ENCODE data around the gene MAML3.

MAML3 gene

GRCh38 chr4:139863531-139863930 is 290.5 kb downstream of the MAML3 start:
- TF ChIP-seq, protein P1, sequence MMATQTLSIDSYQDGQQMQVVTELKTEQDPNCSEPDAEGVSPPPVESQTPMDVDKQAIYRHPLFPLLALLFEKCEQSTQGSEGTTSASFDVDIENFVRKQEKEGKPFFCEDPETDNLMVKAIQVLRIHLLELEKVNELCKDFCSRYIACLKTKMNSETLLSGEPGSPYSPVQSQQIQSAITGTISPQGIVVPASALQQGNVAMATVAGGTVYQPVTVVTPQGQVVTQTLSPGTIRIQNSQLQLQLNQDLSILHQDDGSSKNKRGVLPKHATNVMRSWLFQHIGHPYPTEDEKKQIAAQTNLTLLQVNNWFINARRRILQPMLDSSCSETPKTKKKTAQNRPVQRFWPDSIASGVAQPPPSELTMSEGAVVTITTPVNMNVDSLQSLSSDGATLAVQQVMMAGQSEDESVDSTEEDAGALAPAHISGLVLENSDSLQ (IDR thresholded peaks at IDR 0.05) = no peak
- TF ChIP-seq FOXK2 (IDR thresholded peaks at IDR 0.05) (no peak), ZNF384 (IDR thresholded peaks at IDR 0.05) (no peak), L3MBTL2 (conservative IDR thresholded peaks at IDR 0.05) (no peak), SUZ12 (IDR thresholded peaks at IDR 0.05) (no peak), TARDBP (IDR thresholded peaks at IDR 0.05) (no peak), ELF4 (IDR thresholded peaks at IDR 0.05) (no peak), LEF1 (IDR thresholded peaks at IDR 0.05; ENCODE audit: borderline replicate concordance) (no peak), BHLHE40 (IDR thresholded peaks at IDR 0.05; ENCODE audit: borderline replicate concordance) (no peak), CTBP1 (IDR thresholded peaks at IDR 0.05; ENCODE audit: borderline replicate concordance) (no peak), HDGF (IDR thresholded peaks at IDR 0.05; ENCODE audit: borderline replicate concordance) (no peak), SP1 (IDR thresholded peaks at IDR 0.05) (no peak), FOXM1 (IDR thresholded peaks at IDR 0.05; ENCODE audit: borderline replicate concordance) (no peak), NFRKB (IDR thresholded peaks at IDR 0.05) (no peak), ARNT (IDR thresholded peaks at IDR 0.05) (no peak), FOXA1 (IDR thresholded peaks at IDR 0.05) (no peak)
- ChIA-PET POLR2A (no interaction called here), CTCF (no interaction called here)
- DNase-seq (ENCODE audit: extremely low spot score) = no peak

DNA sequence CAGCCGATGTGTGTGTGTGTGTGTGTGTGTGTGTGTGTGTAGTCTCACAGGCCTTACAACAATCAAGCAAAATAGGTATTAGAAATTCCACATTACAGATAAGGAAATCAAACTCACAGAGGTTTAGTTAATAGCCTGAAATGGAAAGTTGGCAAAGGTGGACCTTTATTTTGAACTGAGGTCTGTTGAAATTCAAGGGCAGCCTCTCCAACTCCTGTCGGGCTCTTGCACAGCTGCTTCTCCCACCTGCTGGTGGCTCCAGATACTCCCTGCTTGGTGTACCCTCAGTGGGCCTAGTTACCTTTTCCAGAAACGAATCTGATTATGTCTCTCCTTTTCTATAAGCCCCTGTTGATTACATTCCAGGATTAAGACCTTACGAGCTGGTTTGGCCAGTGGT is 292.5 kb downstream of the MAML3 start:
- ChIA-PET CTCF (interaction anchor here (0.7 kb wide), 1 partner anchor 34 kb away, joined by 3 read pairs; no protein-coding TSS in a partner anchor), POLR2A (no interaction called here)
- TF ChIP-seq SUZ12 (IDR thresholded peaks at IDR 0.05) = no peak
- TF ChIP-seq, protein P1 (IDR thresholded peaks at IDR 0.05) = no peak
- TF ChIP-seq L3MBTL2 (conservative IDR thresholded peaks at IDR 0.05) = no peak
- no peak for TF ChIP-seq ZNF384 (IDR thresholded peaks at IDR 0.05)
- no peak for TF ChIP-seq FOXK2 (IDR thresholded peaks at IDR 0.05)
- DNase-seq (ENCODE audit: extremely low spot score) = no peak

DNA sequence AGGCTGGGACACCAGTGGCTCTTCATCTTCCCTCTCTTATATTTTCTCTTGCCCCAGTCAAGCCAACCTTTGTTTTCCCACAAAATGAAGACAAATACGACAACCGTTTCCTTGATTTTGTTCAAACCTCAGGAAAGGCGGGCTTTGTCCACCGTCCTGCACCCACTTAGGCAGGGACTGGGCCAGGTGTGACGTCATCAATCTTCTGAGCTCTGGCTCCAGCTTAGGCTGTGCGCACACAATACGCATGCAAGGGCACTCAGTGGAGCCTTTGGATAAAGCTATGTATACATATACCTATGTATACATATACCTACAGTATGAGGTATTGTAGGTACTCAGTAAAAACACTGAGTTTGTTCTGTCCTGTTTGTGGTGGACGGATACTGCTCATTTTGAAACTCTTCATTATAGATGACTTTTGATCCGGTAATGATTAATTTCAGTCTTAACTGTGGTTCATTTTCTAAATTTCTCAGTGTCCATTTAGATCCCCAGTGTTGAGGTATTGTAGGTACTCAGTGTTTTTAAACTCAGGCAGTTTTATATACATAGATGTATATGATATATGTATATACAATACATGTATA is 293.5 kb downstream of the MAML3 start:
- CTCF ChIA-PET = no interaction called here
- no peak for DNase-seq (ENCODE audit: extremely low spot score)
- POLR2A ChIA-PET = no interaction called here
- TF ChIP-seq ARNT (IDR thresholded peaks at IDR 0.05) (no peak), BHLHE40 (IDR thresholded peaks at IDR 0.05; ENCODE audit: borderline replicate concordance) (no peak), TARDBP (IDR thresholded peaks at IDR 0.05) (no peak), CTBP1 (IDR thresholded peaks at IDR 0.05; ENCODE audit: borderline replicate concordance) (no peak)

DNA sequence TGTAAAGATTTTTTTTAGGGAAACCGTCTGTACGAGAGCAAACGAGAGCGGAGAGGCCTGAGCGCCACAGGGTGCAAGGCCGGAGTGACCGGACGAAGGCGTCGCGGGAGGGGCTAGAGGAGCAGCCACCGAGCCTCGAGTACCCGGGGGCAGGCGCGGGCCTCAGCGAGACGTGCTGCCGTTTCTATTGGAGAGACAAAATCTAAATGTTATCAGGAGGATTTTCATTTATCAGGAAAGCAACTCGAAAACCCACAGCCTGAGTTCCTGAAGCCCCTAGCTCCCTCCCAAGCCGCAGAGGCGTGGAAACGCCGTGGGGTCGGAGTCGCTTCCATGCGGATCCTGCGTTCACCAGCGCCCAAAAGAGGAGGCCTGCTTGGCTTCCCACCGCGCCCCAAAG is 294.1 kb downstream of the MAML3 start:
- ChIA-PET POLR2A (no interaction called here), CTCF (no interaction called here)
- DNase-seq (ENCODE audit: extremely low spot score) = no peak
- TF ChIP-seq SUZ12 (IDR thresholded peaks at IDR 0.05) = no peak
- TF ChIP-seq ARNT (IDR thresholded peaks at IDR 0.05) = no peak
- TF ChIP-seq TARDBP (IDR thresholded peaks at IDR 0.05) = no peak
- TF ChIP-seq CTBP1 (IDR thresholded peaks at IDR 0.05; ENCODE audit: borderline replicate concordance) = no peak
- TF ChIP-seq L3MBTL2 (conservative IDR thresholded peaks at IDR 0.05) = no peak

DNA sequence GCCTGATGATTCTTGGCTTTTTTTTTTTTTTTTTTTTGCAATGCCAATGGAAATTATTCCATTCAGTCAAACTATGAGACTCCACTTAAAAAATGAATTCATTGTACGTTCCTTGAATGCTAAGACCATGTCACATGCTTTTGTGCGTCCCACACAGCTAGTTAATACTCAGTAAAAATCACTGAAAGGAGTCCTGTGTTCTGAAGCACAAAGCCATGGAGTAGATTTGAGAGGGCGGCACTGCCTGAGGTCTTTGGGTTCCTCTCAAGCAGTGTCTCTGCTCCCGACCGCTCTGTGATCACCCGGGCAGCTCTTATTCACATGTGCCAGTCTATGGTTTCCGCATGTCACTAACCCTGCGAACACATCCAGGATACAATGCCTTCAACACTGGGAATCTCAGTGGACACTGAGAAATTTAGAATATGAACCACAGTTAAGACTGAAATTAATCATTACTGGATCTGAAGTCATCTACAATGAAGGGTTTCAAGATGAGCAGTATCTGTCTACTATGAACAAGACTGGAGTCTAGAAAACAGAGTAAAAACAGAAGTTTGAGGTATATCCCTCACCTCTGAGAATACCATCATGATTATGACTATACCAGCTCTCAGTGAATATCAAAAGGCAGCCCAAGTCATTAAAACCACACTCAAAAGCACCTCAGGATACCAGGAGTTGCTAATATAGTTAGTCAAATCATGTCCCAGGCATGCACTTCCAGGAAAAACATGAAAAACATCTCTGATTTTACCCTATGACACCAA is 295.4 kb downstream of the MAML3 start:
- DNase-seq (ENCODE audit: extremely low spot score) = no peak
- no peak for TF ChIP-seq SP1 (IDR thresholded peaks at IDR 0.05)
- TF ChIP-seq ELF4 (IDR thresholded peaks at IDR 0.05) = no peak
- no peak for TF ChIP-seq ARNT (IDR thresholded peaks at IDR 0.05)
- TF ChIP-seq NFRKB (IDR thresholded peaks at IDR 0.05) = no peak
- TF ChIP-seq FOXA1 (IDR thresholded peaks at IDR 0.05) = no peak
- no peak for TF ChIP-seq SUZ12 (IDR thresholded peaks at IDR 0.05)
- no peak for TF ChIP-seq BHLHE40 (IDR thresholded peaks at IDR 0.05; ENCODE audit: borderline replicate concordance)
- TF ChIP-seq LEF1 (IDR thresholded peaks at IDR 0.05; ENCODE audit: borderline replicate concordance) = no peak
- no peak for TF ChIP-seq FOXK2 (IDR thresholded peaks at IDR 0.05)
- TF ChIP-seq CTBP1 (IDR thresholded peaks at IDR 0.05; ENCODE audit: borderline replicate concordance) = no peak
- TF ChIP-seq L3MBTL2 (conservative IDR thresholded peaks at IDR 0.05) = no peak
- TF ChIP-seq FOXM1 (IDR thresholded peaks at IDR 0.05; ENCODE audit: borderline replicate concordance) = no peak
- TF ChIP-seq ZNF384 (IDR thresholded peaks at IDR 0.05) = no peak
- TF ChIP-seq HDGF (IDR thresholded peaks at IDR 0.05; ENCODE audit: borderline replicate concordance) = no peak
- TF ChIP-seq TARDBP (IDR thresholded peaks at IDR 0.05) = no peak
- TF ChIP-seq, protein P1 (IDR thresholded peaks at IDR 0.05) = no peak
- POLR2A ChIA-PET = no interaction called here
- CTCF ChIA-PET = no interaction called here

- TF ChIP-seq FOXM1 (IDR thresholded peaks at IDR 0.05; ENCODE audit: borderline replicate concordance) (no peak), TARDBP (IDR thresholded peaks at IDR 0.05) (no peak), L3MBTL2 (conservative IDR thresholded peaks at IDR 0.05) (no peak), ELF4 (IDR thresholded peaks at IDR 0.05) (no peak), ZNF384 (IDR thresholded peaks at IDR 0.05) (no peak), BHLHE40 (IDR thresholded peaks at IDR 0.05; ENCODE audit: borderline replicate concordance) (no peak), HDGF (IDR thresholded peaks at IDR 0.05; ENCODE audit: borderline replicate concordance) (no peak), FOXK2 (IDR thresholded peaks at IDR 0.05) (no peak), FOXA1 (IDR thresholded peaks at IDR 0.05) (no peak), SUZ12 (IDR thresholded peaks at IDR 0.05) (no peak), LEF1 (IDR thresholded peaks at IDR 0.05; ENCODE audit: borderline replicate concordance) (no peak), ARNT (IDR thresholded peaks at IDR 0.05) (no peak), NFRKB (IDR thresholded peaks at IDR 0.05) (no peak), SP1 (IDR thresholded peaks at IDR 0.05) (no peak), CTBP1 (IDR thresholded peaks at IDR 0.05; ENCODE audit: borderline replicate concordance) (no peak)
- TF ChIP-seq, protein P1 (IDR thresholded peaks at IDR 0.05) = no peak
- POLR2A ChIA-PET = no interaction called here
- DNase-seq (ENCODE audit: extremely low spot score) = no peak
- CTCF ChIA-PET = interaction anchor here (0.6 kb wide), 1 partner anchor 12 kb away, joined by 3 read pairs; no protein-coding TSS in a partner anchor
These were observed 296.0 kb downstream of the MAML3 start for GRCh38 chr4:139857977-139858376.
